ENCODE measurements around the gene ASTN2. TPM values are rescaled to one million over a fixed set of nuclear protein-coding genes. Genes with fewer than 3 reads are reported as not detected.
"Not testable (repeated sequence)": the region's sequence is repeated elsewhere in the genome, so short reads cannot be mapped to it uniquely, and the experiment has no call there.

Gene ASTN2
- total and polyA plus RNA-seq, 3 donors from 2014 or later = 55.7 to 157 (median 117) TPM

- Histone ChIP-seq H3K4me3 (no peak overlapping the region), H3K4me1 (no peaks in the 10 kb centered on the region), H3K9me3 (no peaks in the 10 kb centered on the region), H3K27ac (no peak overlapping the region), H3K36me3 (ENCODE audit: low read depth, missing control alignments) (no peaks in the 10 kb centered on the region), H3K27me3 (no peaks in the 10 kb centered on the region)
- TF ChIP-seq POLR2A (IDR thresholded peaks at IDR 0.05) = no peak
- TF ChIP-seq, protein P1, sequence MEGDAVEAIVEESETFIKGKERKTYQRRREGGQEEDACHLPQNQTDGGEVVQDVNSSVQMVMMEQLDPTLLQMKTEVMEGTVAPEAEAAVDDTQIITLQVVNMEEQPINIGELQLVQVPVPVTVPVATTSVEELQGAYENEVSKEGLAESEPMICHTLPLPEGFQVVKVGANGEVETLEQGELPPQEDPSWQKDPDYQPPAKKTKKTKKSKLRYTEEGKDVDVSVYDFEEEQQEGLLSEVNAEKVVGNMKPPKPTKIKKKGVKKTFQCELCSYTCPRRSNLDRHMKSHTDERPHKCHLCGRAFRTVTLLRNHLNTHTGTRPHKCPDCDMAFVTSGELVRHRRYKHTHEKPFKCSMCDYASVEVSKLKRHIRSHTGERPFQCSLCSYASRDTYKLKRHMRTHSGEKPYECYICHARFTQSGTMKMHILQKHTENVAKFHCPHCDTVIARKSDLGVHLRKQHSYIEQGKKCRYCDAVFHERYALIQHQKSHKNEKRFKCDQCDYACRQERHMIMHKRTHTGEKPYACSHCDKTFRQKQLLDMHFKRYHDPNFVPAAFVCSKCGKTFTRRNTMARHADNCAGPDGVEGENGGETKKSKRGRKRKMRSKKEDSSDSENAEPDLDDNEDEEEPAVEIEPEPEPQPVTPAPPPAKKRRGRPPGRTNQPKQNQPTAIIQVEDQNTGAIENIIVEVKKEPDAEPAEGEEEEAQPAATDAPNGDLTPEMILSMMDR (IDR thresholded peaks at IDR 0.05) = no peak
- intact Hi-C loops (cut with DNase I; ENCODE audit: low total_unique reads) = no loop called here
- no peak for DNase-seq
- WGBS, 2 donors = 46 to 48% methylated on average over 2 of the region's 2 CpGs
These were observed 486.6 kb downstream of the ASTN2 start for GRCh38 chr9:116928289-116928688.

DNA sequence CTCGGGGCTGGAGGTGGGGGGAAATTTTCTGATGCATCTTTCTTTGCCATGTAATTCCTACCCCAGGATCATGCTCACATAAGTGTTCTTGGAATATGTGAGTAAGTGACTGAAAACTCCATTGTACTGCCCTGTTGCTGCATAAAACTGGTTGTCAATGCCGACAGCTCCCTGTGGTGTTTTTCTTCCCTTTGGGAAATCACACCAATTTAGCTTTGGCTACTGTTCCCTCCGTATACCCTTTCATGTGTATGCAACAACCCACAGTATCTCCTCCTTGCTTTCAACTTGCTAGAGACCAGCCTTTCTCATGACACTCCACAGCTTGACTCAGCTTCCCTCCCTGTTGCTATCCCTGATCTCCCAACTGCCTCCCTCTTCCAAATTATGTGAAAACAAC lies 487.1 kb downstream of the ASTN2 start:
- WGBS, 2 donors = 67 to 74% methylated on average over 3 of the region's 3 CpGs
- Histone ChIP-seq H3K4me3 (no peak overlapping the region), H3K9me3 (no peaks in the 10 kb centered on the region), H3K4me1 (no peaks in the 10 kb centered on the region), H3K27me3 (no peaks in the 10 kb centered on the region), H3K27ac (no peak overlapping the region), H3K36me3 (ENCODE audit: low read depth, missing control alignments) (no peaks in the 10 kb centered on the region)
- DNase-seq = no peak
- intact Hi-C loops (cut with DNase I; ENCODE audit: low total_unique reads) = no loop called here
- TF ChIP-seq, protein P1 (IDR thresholded peaks at IDR 0.05) = no peak
- no peak for TF ChIP-seq POLR2A (IDR thresholded peaks at IDR 0.05)

GRCh38 chr9:116925121-116925520 lies 489.7 kb downstream of the ASTN2 start:
- no peaks in the 10 kb centered on the region for H3K27me3 ChIP-seq
- H3K36me3 ChIP-seq (ENCODE audit: low read depth, missing control alignments) = no peaks in the 10 kb centered on the region
- no peak overlapping the region for H3K4me3 ChIP-seq
- DNase-seq = no peak
- no peaks in the 10 kb centered on the region for H3K4me1 ChIP-seq
- intact Hi-C loops (cut with DNase I; ENCODE audit: low total_unique reads) = no loop called here
- no peak overlapping the region for H3K27ac ChIP-seq
- no peaks in the 10 kb centered on the region for H3K9me3 ChIP-seq
- TF ChIP-seq POLR2A (IDR thresholded peaks at IDR 0.05) = no peak
- TF ChIP-seq, protein P1 (IDR thresholded peaks at IDR 0.05) = no peak

GRCh38 chr9:116924462-116925110 lies 490.3 kb downstream of the ASTN2 start:
- H3K27me3 ChIP-seq = no peaks in the 10 kb centered on the region
- WGBS, 2 donors = 87 to 88% methylated on average over 6 of the region's 6 CpGs
- no peaks in the 10 kb centered on the region for H3K36me3 ChIP-seq (ENCODE audit: low read depth, missing control alignments)
- H3K4me1 ChIP-seq = no peaks in the 10 kb centered on the region
- intact Hi-C loops (cut with DNase I; ENCODE audit: low total_unique reads) = no loop called here
- no peak overlapping the region for H3K27ac ChIP-seq
- no peaks in the 10 kb centered on the region for H3K9me3 ChIP-seq
- DNase-seq = no peak
- no peak overlapping the region for H3K4me3 ChIP-seq
- TF ChIP-seq, protein P1 (IDR thresholded peaks at IDR 0.05) = no peak
- TF ChIP-seq POLR2A (IDR thresholded peaks at IDR 0.05) = no peak

DNA sequence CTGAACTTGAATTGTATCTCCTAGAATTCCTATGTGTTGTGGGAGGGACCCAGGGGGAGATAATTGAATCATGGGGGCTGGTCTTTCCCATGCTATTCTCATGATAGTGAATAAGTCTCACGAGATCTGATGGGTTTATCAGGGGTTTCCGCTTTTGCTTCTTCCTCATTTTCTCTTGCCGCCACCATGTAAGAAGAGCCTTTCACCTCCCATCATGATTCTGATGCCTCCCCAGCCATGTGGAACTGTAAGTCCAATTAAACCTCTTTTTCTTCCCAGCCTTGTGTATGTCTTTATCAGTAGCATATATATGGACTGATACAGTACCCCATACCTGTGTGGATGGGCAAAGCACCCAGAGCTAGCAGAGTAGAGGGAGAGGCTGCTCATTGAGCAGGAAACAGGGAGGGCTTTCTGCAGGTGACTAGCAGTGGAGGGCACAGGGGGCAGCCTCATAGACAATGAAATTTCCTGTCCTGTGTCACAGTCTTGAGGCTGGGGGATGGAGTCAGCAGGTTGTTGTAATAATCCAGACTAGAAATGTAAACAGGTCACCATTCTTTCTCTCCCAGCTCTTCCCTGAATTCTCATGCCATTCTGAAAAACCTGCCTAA lies 496.9 kb downstream of the ASTN2 start:
- H3K4me1 ChIP-seq; H3K27me3 ChIP-seq; H3K9me3 ChIP-seq; intact Hi-C loops (cut with DNase I; ENCODE audit: low total_unique reads); H3K36me3 ChIP-seq (ENCODE audit: low read depth, missing control alignments); DNase-seq; H3K27ac ChIP-seq; H3K4me3 ChIP-seq: not testable (repeated sequence)
- WGBS, 2 donors = 75 to 81% methylated on average over 3 of the region's 3 CpGs

Data from testis (tissue), 3 donors.